HEK293 (cell line): Measurements from ENCODE around the gene TRPC4.

ENCODE experiments used
- CTCF ChIA-PET: fragments of 350-600 bp; formaldehyde crosslinking; extraction: SDS; loops from one replicate; lab custom pipeline; 2021; ENCODE audit warnings: antibody characterized with exemption; lab: Yijun Ruan, JAX
- POLR2A ChIA-PET: fragments of 300-600 bp; formaldehyde crosslinking; extraction: SDS; loops from one replicate; lab custom pipeline; 2020; ENCODE audit warnings: antibody characterized with exemption, inconsistent platforms; lab: Yijun Ruan, JAX
- H3K27ac ChIP-seq: fragments of 200-500 bp; sonication (Bioruptor generic); 2 replicates; pipeline ENCODE4 v1.5.1; 2014; ENCODE audit warnings: low read depth, low read length, control low read depth, inconsistent platforms; ENCODE audit errors: extremely low read depth
- H3K36me3 ChIP-seq, 2 experiments: fragments of 200-500 bp in 1 of 2; sonication (Bioruptor generic) in 1 of 2; 1 replicate in 1 of 2; 2 replicates in 1 of 2; pipeline ENCODE4 v1.5.1; 2014 to 2017; ENCODE audit warnings: inconsistent platforms in 2 of 2, low read length in 2 of 2; ENCODE audit not compliant: control insufficient read depth in 2 of 2, insufficient read depth in 1 of 2
- H3K4me1 ChIP-seq: fragments of 200-500 bp; sonication (Bioruptor generic); 2 replicates; pipeline ENCODE4 v1.5.1; 2014; ENCODE audit warnings: mild to moderate bottlenecking, low read length, inconsistent platforms; ENCODE audit not compliant: control insufficient read depth, insufficient read depth
- H3K4me3 ChIP-seq: 2 replicates; pipeline ENCODE4 v1.5.1; 2011; ENCODE audit warnings: low read depth, mild to moderate bottlenecking, control low read depth, low read length, moderate library complexity
- H3K9me3 ChIP-seq: fragments of 200-500 bp; sonication (Bioruptor generic); 2 replicates; pipeline ENCODE4 v1.5.1; 2014; ENCODE audit warnings: low read depth, low read length, inconsistent platforms; ENCODE audit not compliant: control insufficient read depth, insufficient read depth
- MEIS1 ChIP-seq: sonication (generic); formaldehyde crosslinking; IDR thresholded peaks from 2 replicates; pipeline ENCODE4 v1.8.1; 2022; ENCODE audit warnings: missing genetic modification reagents, mild to moderate bottlenecking, borderline replicate concordance
- MYNN ChIP-seq: fragments of 450-650 bp; formaldehyde crosslinking; IDR thresholded peaks from 2 replicates; pipeline ENCODE4 v1.5.1; 2016; ENCODE audit warnings: missing biosample characterization, missing genetic modification characterization, borderline replicate concordance
- OVOL3 ChIP-seq: fragments of 450-650 bp; formaldehyde crosslinking; IDR thresholded peaks from 2 replicates; pipeline ENCODE4 v1.5.1; 2016; ENCODE audit warnings: missing biosample characterization, missing genetic modification characterization
- SALL2 ChIP-seq: fragments of 450-650 bp; formaldehyde crosslinking; IDR thresholded peaks from 2 replicates; pipeline ENCODE4 v1.5.0; 2017; ENCODE audit warnings: missing biosample characterization, mild to moderate bottlenecking, missing genetic modification characterization, borderline replicate concordance
- SP2 ChIP-seq: fragments of 450-650 bp; formaldehyde crosslinking; IDR thresholded peaks from 2 replicates; pipeline ENCODE4 v1.5.1; 2016; ENCODE audit warnings: missing biosample characterization, missing genetic modification characterization
- SP3 ChIP-seq: fragments of 450-650 bp; formaldehyde crosslinking; IDR thresholded peaks from 2 replicates; pipeline ENCODE4 v1.5.1; 2016; ENCODE audit warnings: missing biosample characterization, missing genetic modification characterization
- SP7 ChIP-seq: fragments of 450-650 bp; formaldehyde crosslinking; IDR thresholded peaks from 2 replicates; pipeline ENCODE4 v1.5.1; 2016; ENCODE audit warnings: missing biosample characterization, missing genetic modification characterization
- YY1 ChIP-seq: fragments of 450-650 bp; formaldehyde crosslinking; IDR thresholded peaks from 2 replicates; pipeline ENCODE4 v1.5.1; 2018; ENCODE audit warnings: missing biosample characterization, missing genetic modification characterization
- ZBTB21 ChIP-seq: fragments of 450-650 bp; formaldehyde crosslinking; IDR thresholded peaks from 2 replicates; pipeline ENCODE4 v1.5.1; 2017; ENCODE audit warnings: missing biosample characterization, missing genetic modification characterization
- ZBTB8A ChIP-seq: fragments of 450-650 bp; formaldehyde crosslinking; IDR thresholded peaks from 2 replicates; pipeline ENCODE4 v1.5.1; 2016; ENCODE audit warnings: missing biosample characterization, missing genetic modification characterization
- ZFP41 ChIP-seq: fragments of 450-650 bp; formaldehyde crosslinking; IDR thresholded peaks from 2 replicates; pipeline ENCODE4 v1.5.1; 2016; ENCODE audit warnings: missing biosample characterization, missing genetic modification characterization, borderline replicate concordance
- ZFP69B ChIP-seq: fragments of 450-650 bp; formaldehyde crosslinking; IDR thresholded peaks from 2 replicates; pipeline ENCODE4 v1.5.1; 2016; ENCODE audit warnings: missing biosample characterization, missing genetic modification characterization
- ZNF121 ChIP-seq: fragments of 450-650 bp; formaldehyde crosslinking; IDR thresholded peaks from 2 replicates; pipeline ENCODE4 v1.5.1; 2016; ENCODE audit warnings: missing biosample characterization, missing genetic modification characterization
- ZNF169 ChIP-seq: fragments of 450-650 bp; formaldehyde crosslinking; IDR thresholded peaks from 2 replicates; pipeline ENCODE4 v1.5.1; 2016; ENCODE audit warnings: missing biosample characterization, missing genetic modification characterization
- ZNF175 ChIP-seq: fragments of 450-650 bp; formaldehyde crosslinking; IDR thresholded peaks from 2 replicates; pipeline ENCODE4 v1.5.1; 2016; ENCODE audit warnings: missing biosample characterization, missing genetic modification characterization
- ZNF184 ChIP-seq: fragments of 450-650 bp; IDR thresholded peaks from 2 replicates; pipeline ENCODE4 v1.5.1; 2018; ENCODE audit warnings: missing biosample characterization, mild to moderate bottlenecking, missing genetic modification characterization
- ZNF211 ChIP-seq: fragments of 450-650 bp; formaldehyde crosslinking; IDR thresholded peaks from 2 replicates; pipeline ENCODE4 v1.5.1; 2016; ENCODE audit warnings: low read depth, missing biosample characterization, missing genetic modification characterization
- ZNF223 ChIP-seq: fragments of 450-650 bp; formaldehyde crosslinking; IDR thresholded peaks from 2 replicates; pipeline ENCODE4 v1.5.1; 2016; ENCODE audit warnings: missing biosample characterization, missing genetic modification characterization
- ZNF248 ChIP-seq: fragments of 450-650 bp; formaldehyde crosslinking; IDR thresholded peaks from 2 replicates; pipeline ENCODE4 v1.5.1; 2017; ENCODE audit warnings: missing biosample characterization, missing genetic modification characterization
- ZNF354C ChIP-seq: fragments of 450-650 bp; formaldehyde crosslinking; IDR thresholded peaks from 2 replicates; pipeline ENCODE4 v1.5.1; 2016; ENCODE audit warnings: missing biosample characterization, missing genetic modification characterization, low read depth, borderline replicate concordance
- ZNF501 ChIP-seq: fragments of 450-650 bp; formaldehyde crosslinking; IDR thresholded peaks from 2 replicates; pipeline ENCODE4 v1.5.1; 2016; ENCODE audit warnings: missing biosample characterization, missing genetic modification characterization
- ZNF707 ChIP-seq: fragments of 450-650 bp; formaldehyde crosslinking; IDR thresholded peaks from 2 replicates; pipeline ENCODE4 v1.5.1; 2016; ENCODE audit warnings: missing biosample characterization, missing genetic modification characterization
- ZNF785 ChIP-seq: fragments of 450-650 bp; formaldehyde crosslinking; IDR thresholded peaks from 2 replicates; pipeline ENCODE4 v1.5.1; 2016; ENCODE audit warnings: missing biosample characterization, missing genetic modification characterization
- ZNF792 ChIP-seq: fragments of 450-650 bp; formaldehyde crosslinking; IDR thresholded peaks from 2 replicates; pipeline ENCODE4 v1.5.1; 2016; ENCODE audit warnings: missing biosample characterization, missing genetic modification characterization
- ZSCAN30 ChIP-seq: fragments of 450-650 bp; IDR thresholded peaks from 2 replicates; pipeline ENCODE4 v1.5.1; 2018; ENCODE audit warnings: missing biosample characterization, mild to moderate bottlenecking, missing genetic modification characterization, moderate library complexity
- ZXDB ChIP-seq: fragments of 450-650 bp; formaldehyde crosslinking; IDR thresholded peaks from 2 replicates; pipeline ENCODE4 v1.5.1; 2016; ENCODE audit warnings: missing biosample characterization, missing genetic modification characterization
- TF ChIP-seq, protein P1 (sequence below): fragments of 450-650 bp; formaldehyde crosslinking; IDR thresholded peaks from 2 replicates; pipeline ENCODE4 v1.5.1; 2016; ENCODE audit warnings: missing biosample characterization, missing genetic modification characterization
- TF ChIP-seq, protein P2 (sequence below): sonication (generic); formaldehyde crosslinking; IDR thresholded peaks from 2 replicates; pipeline ENCODE4 v1.8.1; 2022; ENCODE audit warnings: mild to moderate bottlenecking, moderate library complexity, missing genetic modification reagents

TRPC4 gene

DNA sequence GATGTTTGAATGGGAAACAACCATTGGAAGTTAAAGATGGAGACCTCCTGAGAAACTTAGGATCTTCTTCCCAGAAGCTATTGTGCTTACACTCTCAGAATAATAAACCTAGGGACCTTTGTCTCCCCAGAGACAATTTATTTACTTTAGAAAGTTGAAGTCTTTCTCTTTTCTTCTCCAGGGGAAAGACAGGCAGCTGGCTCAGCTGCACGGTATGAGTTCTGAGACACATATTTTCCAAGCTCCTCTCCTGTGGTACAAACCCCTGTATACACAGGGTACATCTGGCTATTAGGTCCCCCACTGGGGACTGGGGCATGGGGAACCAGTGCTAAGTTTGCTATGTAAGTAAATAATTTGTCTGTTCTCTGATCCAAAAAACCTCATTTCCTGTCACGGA, 203.5 kb downstream of the TRPC4 start (continued):
- TF ChIP-seq, protein P1, sequence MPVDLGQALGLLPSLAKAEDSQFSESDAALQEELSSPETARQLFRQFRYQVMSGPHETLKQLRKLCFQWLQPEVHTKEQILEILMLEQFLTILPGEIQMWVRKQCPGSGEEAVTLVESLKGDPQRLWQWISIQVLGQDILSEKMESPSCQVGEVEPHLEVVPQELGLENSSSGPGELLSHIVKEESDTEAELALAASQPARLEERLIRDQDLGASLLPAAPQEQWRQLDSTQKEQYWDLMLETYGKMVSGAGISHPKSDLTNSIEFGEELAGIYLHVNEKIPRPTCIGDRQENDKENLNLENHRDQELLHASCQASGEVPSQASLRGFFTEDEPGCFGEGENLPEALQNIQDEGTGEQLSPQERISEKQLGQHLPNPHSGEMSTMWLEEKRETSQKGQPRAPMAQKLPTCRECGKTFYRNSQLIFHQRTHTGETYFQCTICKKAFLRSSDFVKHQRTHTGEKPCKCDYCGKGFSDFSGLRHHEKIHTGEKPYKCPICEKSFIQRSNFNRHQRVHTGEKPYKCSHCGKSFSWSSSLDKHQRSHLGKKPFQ (tag by site-specific recombination) = no peak
- no peak for TF ChIP-seq ZBTB8A
- TF ChIP-seq ZSCAN30 (tag by site-specific recombination) = no peak
- TF ChIP-seq ZNF175 (tag by site-specific recombination) = no peak
- TF ChIP-seq OVOL3 (tag by site-specific recombination) = no peak

DNA sequence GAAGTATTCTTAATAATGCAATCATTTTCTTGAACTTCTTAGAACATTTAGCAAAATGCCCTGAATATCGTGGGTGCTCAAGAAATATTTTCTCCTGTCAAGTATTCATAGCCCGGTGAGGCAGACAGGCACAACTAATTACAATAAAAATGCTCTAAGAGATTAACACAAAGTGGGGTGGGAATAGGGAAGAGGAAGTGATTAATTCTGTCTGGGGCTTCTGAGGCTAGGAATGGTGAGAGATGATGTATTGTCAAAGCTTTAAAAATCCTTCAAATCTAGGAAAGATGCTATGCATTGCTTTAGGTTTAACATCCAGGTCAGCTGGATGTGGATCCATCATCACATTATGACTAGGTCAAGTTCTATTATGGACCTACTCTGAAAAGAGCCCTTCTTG, 204.2 kb downstream of the TRPC4 start:
- ChIA-PET POLR2A (no interaction called here), CTCF (interaction anchor here (0.5 to 1.0 kb wide), 4 partner anchors 53 to 1037 kb away, joined by 3 to 4 read pairs (median 3); no protein-coding TSS in a partner anchor)
- Histone ChIP-seq H3K9me3 (no peaks in the 10 kb centered on the region), H3K4me3 (no peak overlapping the region), H3K4me1 (no peaks in the 10 kb centered on the region), H3K27ac (no peak overlapping the region), H3K36me3 (no peaks in the 10 kb centered on the region)
- TF ChIP-seq MEIS1 (no peak), ZNF707 (tag by site-specific recombination) (no peak), ZNF223 (tag by site-specific recombination) (no peak), SP3 (tag by site-specific recombination) (no peak), ZNF354C (tag by site-specific recombination) (no peak), ZNF785 (tag by site-specific recombination) (no peak), ZNF211 (tag by site-specific recombination) (no peak), SALL2 (tag by site-specific recombination) (no peak), ZNF184 (no peak), YY1 (tag by site-specific recombination) (no peak), SP2 (tag by site-specific recombination) (no peak), ZBTB21 (tag by site-specific recombination) (no peak), MYNN (no peak), ZNF501 (tag by site-specific recombination) (no peak), ZFP69B (tag by site-specific recombination) (no peak), ZFP41 (tag by site-specific recombination) (no peak), ZNF792 (tag by site-specific recombination) (no peak), ZNF169 (tag by site-specific recombination) (no peak)

DNA sequence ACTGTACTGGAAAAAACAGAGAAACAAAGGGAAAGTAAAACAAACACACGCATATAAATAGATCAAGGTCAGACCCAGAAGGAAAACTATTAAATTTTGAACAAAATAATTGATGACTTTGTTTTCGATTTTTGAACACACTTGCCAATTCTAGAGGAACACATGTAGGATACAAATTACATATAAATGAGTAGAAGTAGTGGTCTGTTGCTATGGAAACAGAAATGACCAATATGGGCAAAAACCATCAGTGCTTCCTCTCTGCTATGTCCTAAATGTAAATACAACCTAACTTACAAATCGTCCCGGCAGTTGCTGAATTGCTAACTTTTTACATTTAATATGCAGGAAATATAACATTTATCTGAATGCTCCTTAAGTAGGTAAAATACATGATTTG, 205.8 kb downstream of the TRPC4 start:
- no peak overlapping the region for H3K27ac ChIP-seq
- no peak for TF ChIP-seq SP7
- no peak for TF ChIP-seq ZXDB (tag by site-specific recombination)
- no peak for TF ChIP-seq ZNF121 (tag by site-specific recombination)
- TF ChIP-seq, protein P2, sequence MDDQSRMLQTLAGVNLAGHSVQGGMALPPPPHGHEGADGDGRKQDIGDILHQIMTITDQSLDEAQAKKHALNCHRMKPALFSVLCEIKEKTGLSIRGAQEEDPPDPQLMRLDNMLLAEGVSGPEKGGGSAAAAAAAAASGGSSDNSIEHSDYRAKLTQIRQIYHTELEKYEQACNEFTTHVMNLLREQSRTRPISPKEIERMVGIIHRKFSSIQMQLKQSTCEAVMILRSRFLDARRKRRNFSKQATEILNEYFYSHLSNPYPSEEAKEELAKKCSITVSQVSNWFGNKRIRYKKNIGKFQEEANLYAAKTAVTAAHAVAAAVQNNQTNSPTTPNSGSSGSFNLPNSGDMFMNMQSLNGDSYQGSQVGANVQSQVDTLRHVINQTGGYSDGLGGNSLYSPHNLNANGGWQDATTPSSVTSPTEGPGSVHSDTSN (CRISPR knock-in tag) = no peak
- no peak for TF ChIP-seq ZNF248 (tag by site-specific recombination)
- no peak overlapping the region for H3K4me3 ChIP-seq
- no peaks in the 10 kb centered on the region for H3K9me3 ChIP-seq
- CTCF ChIA-PET = no interaction called here
- POLR2A ChIA-PET = no interaction called here
- no peaks in the 10 kb centered on the region for H3K4me1 ChIP-seq
- H3K36me3 ChIP-seq = no peaks in the 10 kb centered on the region
